ENCODE measurements around the gene FJX1.

- TF ChIP-seq CTCF (IDR thresholded peaks at IDR 0.05; ENCODE audit: low read depth, low read length, missing input control) (no peak), REST (IDR thresholded peaks at IDR 0.05) (no peak), EGR1 (IDR thresholded peaks at IDR 0.05; ENCODE audit: low read depth in 2 of 2) (no peak), TAF1 (conservative IDR thresholded peaks at IDR 0.05) (no peak), RAD21 (IDR thresholded peaks at IDR 0.05) (peak in 1 of 2 donors; percentile 5), GABPA (IDR thresholded peaks at IDR 0.05 in 1 of 2, conservative IDR thresholded peaks at IDR 0.05 in 1 of 2) (no peak), MAX (IDR thresholded peaks at IDR 0.05) (no peak), NR2F2 (IDR thresholded peaks at IDR 0.05) (no peak), FOXA1 (IDR thresholded peaks at IDR 0.05) (no peak), RXRA (IDR thresholded peaks at IDR 0.05) (peak; percentile 54 to 70), YY1 (IDR thresholded peaks at IDR 0.05) (no peak)
These were observed 8.6 kb upstream of the FJX1 start for GRCh38 chr11:35609656-35610055.

Data from liver (tissue), 3 donors.